ENCODE results near the gene ENTHD1.

GRCh38 chr22:39935612-39936011 lies 42.1 kb upstream of the ENTHD1 start:
- TF ChIP-seq POLR2A (IDR thresholded peaks at IDR 0.05; ENCODE audit: low read depth, low read length) (no peak), MAX (IDR thresholded peaks at IDR 0.05; ENCODE audit: insufficient read depth, insufficient read length) (no peak), EZH2 (IDR thresholded peaks at IDR 0.05; ENCODE audit: borderline replicate concordance, low read depth, low read length, severe bottlenecking) (no peak)
- TF ChIP-seq, protein P1, sequence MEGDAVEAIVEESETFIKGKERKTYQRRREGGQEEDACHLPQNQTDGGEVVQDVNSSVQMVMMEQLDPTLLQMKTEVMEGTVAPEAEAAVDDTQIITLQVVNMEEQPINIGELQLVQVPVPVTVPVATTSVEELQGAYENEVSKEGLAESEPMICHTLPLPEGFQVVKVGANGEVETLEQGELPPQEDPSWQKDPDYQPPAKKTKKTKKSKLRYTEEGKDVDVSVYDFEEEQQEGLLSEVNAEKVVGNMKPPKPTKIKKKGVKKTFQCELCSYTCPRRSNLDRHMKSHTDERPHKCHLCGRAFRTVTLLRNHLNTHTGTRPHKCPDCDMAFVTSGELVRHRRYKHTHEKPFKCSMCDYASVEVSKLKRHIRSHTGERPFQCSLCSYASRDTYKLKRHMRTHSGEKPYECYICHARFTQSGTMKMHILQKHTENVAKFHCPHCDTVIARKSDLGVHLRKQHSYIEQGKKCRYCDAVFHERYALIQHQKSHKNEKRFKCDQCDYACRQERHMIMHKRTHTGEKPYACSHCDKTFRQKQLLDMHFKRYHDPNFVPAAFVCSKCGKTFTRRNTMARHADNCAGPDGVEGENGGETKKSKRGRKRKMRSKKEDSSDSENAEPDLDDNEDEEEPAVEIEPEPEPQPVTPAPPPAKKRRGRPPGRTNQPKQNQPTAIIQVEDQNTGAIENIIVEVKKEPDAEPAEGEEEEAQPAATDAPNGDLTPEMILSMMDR (IDR thresholded peaks at IDR 0.05; ENCODE audit: extremely low read depth in 1 of 2, insufficient read depth in 1 of 2, low read depth in 1 of 2, low read length in 2 of 2) = no peak
